K562 (cell line): ENCODE measurements around the gene COQ8A. TPM values are rescaled to one million over a fixed set of nuclear protein-coding genes. Genes with fewer than 3 reads are reported as not detected.

Source experiments
- ARID4B ChIP-seq: sonication (generic); formaldehyde crosslinking; IDR thresholded peaks from 2 replicates; pipeline ENCODE4 v1.8.0; 2022; ENCODE audit warnings: mild to moderate bottlenecking, missing genetic modification reagents
- ARNT ChIP-seq, 2 experiments: fragments of 450-650 bp; IDR thresholded peaks; 2 replicates each; pipeline ENCODE4 v1.6.1; 2016; ENCODE audit warnings: mild to moderate bottlenecking in 1 of 2
- ATF2 ChIP-seq: sonication (generic); formaldehyde crosslinking; IDR thresholded peaks from 2 replicates; pipeline ENCODE4 v1.8.1; 2022; ENCODE audit warnings: missing genetic modification reagents
- ATF7 ChIP-seq: fragments of 450-650 bp; IDR thresholded peaks from 2 replicates; pipeline ENCODE4 v1.7.1; 2014; ENCODE audit warnings: mild to moderate bottlenecking, moderate library complexity
- CREB1 ChIP-seq, 2 experiments: sonication (generic) in 1 of 2; formaldehyde crosslinking in 1 of 2; IDR thresholded peaks; 2 replicates each; pipeline versions ENCODE4 v1.6.1 to v1.8.0; 2012 to 2022; ENCODE audit warnings: inconsistent platforms in 1 of 2, mild to moderate bottlenecking in 1 of 2, missing genetic modification reagents in 1 of 2, moderate library complexity in 1 of 2
- DNMT1 ChIP-seq: fragments of 450-650 bp; IDR thresholded peaks from 2 replicates; pipeline ENCODE4 v1.6.1; 2016; ENCODE audit warnings: antibody characterized with exemption, mild to moderate bottlenecking
- E2F6 ChIP-seq, 2 experiments: IDR thresholded peaks; 2 replicates each; pipeline ENCODE4 v1.6.1; 2011; ENCODE audit warnings: borderline replicate concordance in 1 of 2, control low read depth in 1 of 2, low read depth in 1 of 2, low read length in 1 of 2, mild to moderate bottlenecking in 1 of 2, mixed read lengths in 1 of 2, moderate library complexity in 1 of 2; ENCODE audit not compliant: insufficient read depth in 1 of 2, insufficient read length in 1 of 2, poor library complexity in 1 of 2, severe bottlenecking in 1 of 2; ENCODE audit errors: extremely low read depth in 1 of 2
- FOXK1 ChIP-seq: sonication (generic); formaldehyde crosslinking; IDR thresholded peaks from 2 replicates; pipeline ENCODE4 v1.8.0; 2022; ENCODE audit warnings: missing genetic modification reagents, mild to moderate bottlenecking, borderline replicate concordance
- HLTF ChIP-seq: fragments of 450-650 bp; IDR thresholded peaks from 2 replicates; pipeline ENCODE4 v1.6.1; 2016
- KAT7 ChIP-seq: sonication (generic); formaldehyde crosslinking; IDR thresholded peaks from 2 replicates; pipeline ENCODE4 v1.8.0; 2022; ENCODE audit warnings: missing genetic modification reagents, mild to moderate bottlenecking, borderline replicate concordance
- PHB2 ChIP-seq: fragments of 450-650 bp; IDR thresholded peaks from 2 replicates; pipeline ENCODE4 v1.6.1; 2017; ENCODE audit warnings: low read depth
- TAL1 ChIP-seq: fragments of 450-650 bp; IDR thresholded peaks from 2 replicates; pipeline ENCODE4 v1.6.1; 2016; ENCODE audit warnings: mild to moderate bottlenecking
- TRIM28 ChIP-seq: fragments of 450-650 bp; IDR thresholded peaks from 2 replicates; pipeline ENCODE4 v1.6.1; 2017
- ZBTB11 ChIP-seq, 3 experiments: fragments of 200-800 bp in 1 of 3; fragments of 250-450 bp in 1 of 3; fragments of 450-650 bp in 1 of 3; sonication (Bioruptor Pico) in 1 of 3; sonication (Bioruptor generic) in 1 of 3; formaldehyde crosslinking in 1 of 3; IDR thresholded peaks; 2 replicates each; pipeline versions ENCODE4 v1.6.1 to v1.8.0; 2016 to 2022; ENCODE audit warnings: mild to moderate bottlenecking in 2 of 3, missing genetic modification characterization in 2 of 3, missing compliant biosample characterization in 1 of 3, moderate library complexity in 1 of 3
- ZNF143 ChIP-seq: sonication (generic); formaldehyde crosslinking; IDR thresholded peaks from 2 replicates; pipeline ENCODE4 v1.9.0; 2022; ENCODE audit warnings: mild to moderate bottlenecking, missing genetic modification reagents
- ZNF445 ChIP-seq: fragments of 250-450 bp; sonication (Bioruptor Pico); IDR thresholded peaks from 2 replicates; pipeline ENCODE4 v1.4.0; 2020; ENCODE audit warnings: low read depth, mild to moderate bottlenecking, moderate library complexity
- ZNF785 ChIP-seq: fragments of 250-450 bp; sonication (Bioruptor Pico); IDR thresholded peaks from 2 replicates; pipeline ENCODE4 v1.4.0; 2020; ENCODE audit warnings: mild to moderate bottlenecking
- polyA plus RNA-seq, 8 experiments: library from polyadenylated mRNA; depleted of rRNA in 4 of 8; stranded (reverse) in 5 of 8; unstranded in 3 of 8; fragments of >200 nt; fragmentation: Nextera tagmentation in 2 of 8; fragmentation: Illumina TruSeq in 1 of 8; extraction: Ambion mirVana in 2 of 8; extraction: Trizol in 1 of 8; gene quantifications; 2 replicates each; pipeline versions ENCODE4 v1.2.1 to v1.2.3, GENCODE V29; 2011 to 2014; ENCODE audit warnings: inconsistent platforms in 1 of 8, missing spikeins in 1 of 8
- total RNA-seq, 7 experiments: library from RNA; depleted of rRNA in 6 of 7; stranded (reverse); fragments of >200 nt in 6 of 7; fragmentation: Illumina TruSeq in 2 of 7; extraction: Trizol in 2 of 7; gene quantifications; 2 replicates each; pipeline versions ENCODE4 v1.2.1 to v1.2.3, GENCODE V29; 2011 to 2021; ENCODE audit warnings: low replicate concordance in 1 of 7

The COQ8A gene
- total and polyA plus RNA-seq, 9 of the 15 experiments (the other 6 are each of a cell fraction or from before 2014, with no cell fraction given), result 2.6 to 54.3 (median 32.4) TPM

GRCh38 chr1:226960944-226961765 is 21.1 kb downstream of the COQ8A start (continued):
- TF ChIP-seq ARID4B (CRISPR knock-in tag), result no peak
- no peak for TF ChIP-seq ATF7
- no peak for TF ChIP-seq TRIM28
- TF ChIP-seq DNMT1, result no peak
- TF ChIP-seq CREB1 (IDR thresholded peaks at IDR 0.05), result no peak
- 0 out of 2 replicates have a peak, but pooled peaks have one; percentile 24 for TF ChIP-seq CREB1 (CRISPR knock-in tag; IDR thresholded peaks at IDR 0.05)
- TF ChIP-seq ZNF785 (CRISPR knock-in tag), result no peak
- no peak for TF ChIP-seq ZNF143
- no peak for TF ChIP-seq TAL1
- 0 out of 2 replicates have a peak, but pooled peaks have one; percentile 52 for TF ChIP-seq ZNF445
- no peak for TF ChIP-seq HLTF
- no peak for TF ChIP-seq KAT7 (CRISPR knock-in tag)
- no peak for TF ChIP-seq ARNT (IDR thresholded peaks at IDR 0.05)
- TF ChIP-seq ZBTB11 (CRISPR knock-in tag; IDR thresholded peaks at IDR 0.05), result no peak
- TF ChIP-seq FOXK1 (CRISPR knock-in tag), result no peak
- no peak for TF ChIP-seq ATF2
- no peak for TF ChIP-seq PHB2
- no peak for TF ChIP-seq E2F6 (IDR thresholded peaks at IDR 0.05; ENCODE audit: borderline replicate concordance in 1 of 2, extremely low read depth in 1 of 2, insufficient read depth in 1 of 2, insufficient read length in 1 of 2, low read depth in 1 of 2, low read length in 1 of 2, poor library complexity in 1 of 2, severe bottlenecking in 1 of 2)
